Measurements from ENCODE around the gene PEX14.

PEX14 gene

GRCh38 chr1:10633416-10633815 is 158.7 kb downstream of the PEX14 start:
- TF ChIP-seq POU6F1 (CRISPR knock-in tag; IDR thresholded peaks at IDR 0.05; ENCODE audit: borderline replicate concordance, low read depth) (no peak), ZC3H10 (CRISPR knock-in tag; IDR thresholded peaks at IDR 0.05) (no peak), ZFP30 (CRISPR knock-in tag; IDR thresholded peaks at IDR 0.05) (no peak), TOX (CRISPR knock-in tag; IDR thresholded peaks at IDR 0.05; ENCODE audit: borderline replicate concordance) (no peak), ZFP3 (CRISPR knock-in tag; IDR thresholded peaks at IDR 0.05) (no peak), CREB5 (CRISPR knock-in tag; IDR thresholded peaks at IDR 0.05; ENCODE audit: low read depth) (no peak), ISL1 (CRISPR knock-in tag; IDR thresholded peaks at IDR 0.05) (no peak), CSDC2 (CRISPR knock-in tag; IDR thresholded peaks at IDR 0.05) (no peak), ARNTL (CRISPR knock-in tag; IDR thresholded peaks at IDR 0.05; ENCODE audit: borderline replicate concordance, low read depth) (no peak), ZNF565 (CRISPR knock-in tag; conservative IDR thresholded peaks at IDR 0.05; ENCODE audit: low read depth) (no peak), BACH2 (CRISPR knock-in tag; IDR thresholded peaks at IDR 0.05; ENCODE audit: borderline replicate concordance) (no peak), TCF4 (CRISPR knock-in tag; IDR thresholded peaks at IDR 0.05; ENCODE audit: borderline replicate concordance) (no peak), ZNF70 (CRISPR knock-in tag; IDR thresholded peaks at IDR 0.05) (no peak), OSR1 (CRISPR knock-in tag; IDR thresholded peaks at IDR 0.05) (no peak)
- TF ChIP-seq, protein P1, sequence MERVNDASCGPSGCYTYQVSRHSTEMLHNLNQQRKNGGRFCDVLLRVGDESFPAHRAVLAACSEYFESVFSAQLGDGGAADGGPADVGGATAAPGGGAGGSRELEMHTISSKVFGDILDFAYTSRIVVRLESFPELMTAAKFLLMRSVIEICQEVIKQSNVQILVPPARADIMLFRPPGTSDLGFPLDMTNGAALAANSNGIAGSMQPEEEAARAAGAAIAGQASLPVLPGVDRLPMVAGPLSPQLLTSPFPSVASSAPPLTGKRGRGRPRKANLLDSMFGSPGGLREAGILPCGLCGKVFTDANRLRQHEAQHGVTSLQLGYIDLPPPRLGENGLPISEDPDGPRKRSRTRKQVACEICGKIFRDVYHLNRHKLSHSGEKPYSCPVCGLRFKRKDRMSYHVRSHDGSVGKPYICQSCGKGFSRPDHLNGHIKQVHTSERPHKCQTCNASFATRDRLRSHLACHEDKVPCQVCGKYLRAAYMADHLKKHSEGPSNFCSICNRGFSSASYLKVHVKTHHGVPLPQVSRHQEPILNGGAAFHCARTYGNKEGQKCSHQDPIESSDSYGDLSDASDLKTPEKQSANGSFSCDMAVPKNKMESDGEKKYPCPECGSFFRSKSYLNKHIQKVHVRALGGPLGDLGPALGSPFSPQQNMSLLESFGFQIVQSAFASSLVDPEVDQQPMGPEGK (CRISPR knock-in tag; IDR thresholded peaks at IDR 0.05; ENCODE audit: borderline replicate concordance): no peak
- TF ChIP-seq, protein P2, sequence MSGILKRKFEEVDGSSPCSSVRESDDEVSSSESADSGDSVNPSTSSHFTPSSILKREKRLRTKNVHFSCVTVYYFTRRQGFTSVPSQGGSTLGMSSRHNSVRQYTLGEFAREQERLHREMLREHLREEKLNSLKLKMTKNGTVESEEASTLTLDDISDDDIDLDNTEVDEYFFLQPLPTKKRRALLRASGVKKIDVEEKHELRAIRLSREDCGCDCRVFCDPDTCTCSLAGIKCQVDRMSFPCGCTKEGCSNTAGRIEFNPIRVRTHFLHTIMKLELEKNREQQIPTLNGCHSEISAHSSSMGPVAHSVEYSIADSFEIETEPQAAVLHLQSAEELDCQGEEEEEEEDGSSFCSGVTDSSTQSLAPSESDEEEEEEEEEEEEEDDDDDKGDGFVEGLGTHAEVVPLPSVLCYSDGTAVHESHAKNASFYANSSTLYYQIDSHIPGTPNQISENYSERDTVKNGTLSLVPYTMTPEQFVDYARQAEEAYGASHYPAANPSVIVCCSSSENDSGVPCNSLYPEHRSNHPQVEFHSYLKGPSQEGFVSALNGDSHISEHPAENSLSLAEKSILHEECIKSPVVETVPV (CRISPR knock-in tag; IDR thresholded peaks at IDR 0.05): no peak
- TF ChIP-seq, protein P3, sequence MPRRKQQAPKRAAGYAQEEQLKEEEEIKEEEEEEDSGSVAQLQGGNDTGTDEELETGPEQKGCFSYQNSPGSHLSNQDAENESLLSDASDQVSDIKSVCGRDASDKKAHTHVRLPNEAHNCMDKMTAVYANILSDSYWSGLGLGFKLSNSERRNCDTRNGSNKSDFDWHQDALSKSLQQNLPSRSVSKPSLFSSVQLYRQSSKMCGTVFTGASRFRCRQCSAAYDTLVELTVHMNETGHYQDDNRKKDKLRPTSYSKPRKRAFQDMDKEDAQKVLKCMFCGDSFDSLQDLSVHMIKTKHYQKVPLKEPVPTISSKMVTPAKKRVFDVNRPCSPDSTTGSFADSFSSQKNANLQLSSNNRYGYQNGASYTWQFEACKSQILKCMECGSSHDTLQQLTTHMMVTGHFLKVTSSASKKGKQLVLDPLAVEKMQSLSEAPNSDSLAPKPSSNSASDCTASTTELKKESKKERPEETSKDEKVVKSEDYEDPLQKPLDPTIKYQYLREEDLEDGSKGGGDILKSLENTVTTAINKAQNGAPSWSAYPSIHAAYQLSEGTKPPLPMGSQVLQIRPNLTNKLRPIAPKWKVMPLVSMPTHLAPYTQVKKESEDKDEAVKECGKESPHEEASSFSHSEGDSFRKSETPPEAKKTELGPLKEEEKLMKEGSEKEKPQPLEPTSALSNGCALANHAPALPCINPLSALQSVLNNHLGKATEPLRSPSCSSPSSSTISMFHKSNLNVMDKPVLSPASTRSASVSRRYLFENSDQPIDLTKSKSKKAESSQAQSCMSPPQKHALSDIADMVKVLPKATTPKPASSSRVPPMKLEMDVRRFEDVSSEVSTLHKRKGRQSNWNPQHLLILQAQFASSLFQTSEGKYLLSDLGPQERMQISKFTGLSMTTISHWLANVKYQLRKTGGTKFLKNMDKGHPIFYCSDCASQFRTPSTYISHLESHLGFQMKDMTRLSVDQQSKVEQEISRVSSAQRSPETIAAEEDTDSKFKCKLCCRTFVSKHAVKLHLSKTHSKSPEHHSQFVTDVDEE (CRISPR knock-in tag; IDR thresholded peaks at IDR 0.05): no peak
- no peak for ATAC-seq

GRCh38 chr1:10634075-10634427 is 159.3 kb downstream of the PEX14 start:
- no peak for TF ChIP-seq ZNF70 (CRISPR knock-in tag; IDR thresholded peaks at IDR 0.05)
- TF ChIP-seq TCF4 (CRISPR knock-in tag; IDR thresholded peaks at IDR 0.05; ENCODE audit: borderline replicate concordance): no peak
- TF ChIP-seq ZC3H10 (CRISPR knock-in tag; IDR thresholded peaks at IDR 0.05): no peak
- TF ChIP-seq TOX (CRISPR knock-in tag; IDR thresholded peaks at IDR 0.05; ENCODE audit: borderline replicate concordance): no peak
- TF ChIP-seq, protein P3 (CRISPR knock-in tag; IDR thresholded peaks at IDR 0.05): no peak
- no peak for TF ChIP-seq CSDC2 (CRISPR knock-in tag; IDR thresholded peaks at IDR 0.05)
- TF ChIP-seq CREB5 (CRISPR knock-in tag; IDR thresholded peaks at IDR 0.05; ENCODE audit: low read depth): no peak
- no peak for TF ChIP-seq PPARA (CRISPR knock-in tag; IDR thresholded peaks at IDR 0.05; ENCODE audit: borderline replicate concordance)
- TF ChIP-seq ISL1 (CRISPR knock-in tag; IDR thresholded peaks at IDR 0.05): no peak
- TF ChIP-seq, protein P2 (CRISPR knock-in tag; IDR thresholded peaks at IDR 0.05): no peak
- no peak for TF ChIP-seq POU6F1 (CRISPR knock-in tag; IDR thresholded peaks at IDR 0.05; ENCODE audit: borderline replicate concordance, low read depth)
- no peak for TF ChIP-seq OSR1 (CRISPR knock-in tag; IDR thresholded peaks at IDR 0.05)
- TF ChIP-seq ZFP3 (CRISPR knock-in tag; IDR thresholded peaks at IDR 0.05): no peak
- TF ChIP-seq ESRRG (CRISPR knock-in tag; IDR thresholded peaks at IDR 0.05): no peak
- no peak for TF ChIP-seq BACH2 (CRISPR knock-in tag; IDR thresholded peaks at IDR 0.05; ENCODE audit: borderline replicate concordance)
- no peak for TF ChIP-seq GLIS3 (CRISPR knock-in tag; IDR thresholded peaks at IDR 0.05)
- no peak for TF ChIP-seq ARNTL (CRISPR knock-in tag; IDR thresholded peaks at IDR 0.05; ENCODE audit: borderline replicate concordance, low read depth)
- no peak for TF ChIP-seq ZNF565 (CRISPR knock-in tag; conservative IDR thresholded peaks at IDR 0.05; ENCODE audit: low read depth)
- no peak for TF ChIP-seq RARB (CRISPR knock-in tag; IDR thresholded peaks at IDR 0.05)
- no peak for ATAC-seq

Data from SK-N-SH treated with all-trans-retinoic acid at 6 μM for 48 hours (cell line).